ENCODE results near the gene HECTD1. TPM values are rescaled to one million over a fixed set of nuclear protein-coding genes. Genes with fewer than 3 reads are reported as not detected.

Gene HECTD1
- total and polyA plus RNA-seq, 10 of the 15 experiments (the other 5 are each of a cell fraction or from before 2014, with no cell fraction given) = 27.3 to 116 (median 57.7) TPM

DNA sequence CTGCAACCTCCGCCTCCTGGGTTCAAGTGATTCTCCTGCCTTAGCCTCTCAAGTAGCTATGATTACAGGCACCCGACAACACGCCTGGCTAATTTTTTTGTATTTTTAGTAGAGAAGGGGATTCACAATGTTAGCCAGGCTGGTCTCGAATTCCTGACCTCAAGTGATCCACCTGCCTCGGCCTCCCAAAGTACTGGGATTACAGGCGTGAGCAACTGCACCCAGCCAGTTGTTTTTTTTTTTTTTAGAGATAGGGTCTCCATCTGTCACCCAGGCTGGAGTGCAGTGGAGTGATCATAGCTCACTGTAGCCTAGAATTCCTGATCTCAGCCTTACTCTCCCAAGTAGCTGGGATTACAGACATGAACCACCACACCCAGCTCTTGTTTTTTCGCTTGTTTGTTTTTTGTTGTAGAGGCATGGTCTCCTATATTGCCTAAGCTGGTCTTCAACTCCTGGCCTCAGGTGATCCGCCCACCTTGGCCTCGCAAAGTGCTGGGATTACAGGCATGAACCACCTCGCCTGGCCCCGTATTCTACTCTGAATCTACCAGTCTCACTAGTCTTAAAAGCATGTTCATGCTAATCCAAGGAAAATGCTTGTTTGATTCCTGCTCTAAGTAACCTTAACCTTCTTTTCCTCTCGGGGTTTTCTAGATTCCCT, 149.8 kb downstream of the HECTD1 start:
- Histone ChIP-seq H3K4me3 (no peak overlapping the region), H3K79me2 (ENCODE audit: control insufficient read depth, insufficient read depth, low read length) (no peaks in the 10 kb centered on the region), H4K20me1 (ENCODE audit: control insufficient read depth, insufficient read depth) (no peaks in the 10 kb centered on the region), H3K36me3 (ENCODE audit: control insufficient read depth in 2 of 2, insufficient read depth in 2 of 2, low read length in 1 of 2) (no peaks in the 10 kb centered on the region), H3K4me2 (ENCODE audit: control insufficient read depth, insufficient read depth) (no peak overlapping the region), H3K27ac (ENCODE audit: control insufficient read depth, insufficient read depth) (no peak overlapping the region), H3K4me1 (ENCODE audit: control insufficient read depth, insufficient read depth, low read length) (no peaks in the 10 kb centered on the region), H3K9me3 (replicated peaks; ENCODE audit: control insufficient read depth, insufficient read depth, low read length) (no peaks in the 10 kb centered on the region), H3K9ac (ENCODE audit: control insufficient read depth, insufficient read depth, low read length) (no peak overlapping the region), H2AFZ (ENCODE audit: control insufficient read depth, low read depth, low read length) (no peak overlapping the region), H3K27me3 (replicated peaks in 1 of 2; ENCODE audit: control insufficient read depth in 2 of 2, insufficient read depth in 2 of 2, low read length in 1 of 2) (no peaks in the 10 kb centered on the region)
- BruUV-seq (replicated peaks) = no TSS peak
- FAIRE-seq (no peak), DNase-seq (ENCODE audit: low read depth, low spot score) (no peak), ATAC-seq (no peak)
- no peak for TF ChIP-seq MYB (IDR thresholded peaks at IDR 0.05; ENCODE audit: borderline replicate concordance, low read depth, low read length)
- TF ChIP-seq ETV6 (conservative IDR thresholded peaks at IDR 0.05 in 1 of 2, IDR thresholded peaks at IDR 0.05 in 1 of 2; ENCODE audit: borderline replicate concordance in 1 of 2, low read depth in 1 of 2) = no peak
- TF ChIP-seq CREM (IDR thresholded peaks at IDR 0.05; ENCODE audit: low read depth) = no peak
- TF ChIP-seq POLR2AphosphoS5 (IDR thresholded peaks at IDR 0.05; ENCODE audit: low read length) = no peak
- TF ChIP-seq MEF2A (IDR thresholded peaks at IDR 0.05; ENCODE audit: insufficient read depth, low read depth, low read length) = no peak
- TF ChIP-seq STAT1 (conservative IDR thresholded peaks at IDR 0.05) = no peak
- no peak for TF ChIP-seq RFX5 (IDR thresholded peaks at IDR 0.05; ENCODE audit: low read depth, low read length)
- TF ChIP-seq SMAD5 (IDR thresholded peaks at IDR 0.05; ENCODE audit: low read depth) = no peak
- TF ChIP-seq, protein P1, sequence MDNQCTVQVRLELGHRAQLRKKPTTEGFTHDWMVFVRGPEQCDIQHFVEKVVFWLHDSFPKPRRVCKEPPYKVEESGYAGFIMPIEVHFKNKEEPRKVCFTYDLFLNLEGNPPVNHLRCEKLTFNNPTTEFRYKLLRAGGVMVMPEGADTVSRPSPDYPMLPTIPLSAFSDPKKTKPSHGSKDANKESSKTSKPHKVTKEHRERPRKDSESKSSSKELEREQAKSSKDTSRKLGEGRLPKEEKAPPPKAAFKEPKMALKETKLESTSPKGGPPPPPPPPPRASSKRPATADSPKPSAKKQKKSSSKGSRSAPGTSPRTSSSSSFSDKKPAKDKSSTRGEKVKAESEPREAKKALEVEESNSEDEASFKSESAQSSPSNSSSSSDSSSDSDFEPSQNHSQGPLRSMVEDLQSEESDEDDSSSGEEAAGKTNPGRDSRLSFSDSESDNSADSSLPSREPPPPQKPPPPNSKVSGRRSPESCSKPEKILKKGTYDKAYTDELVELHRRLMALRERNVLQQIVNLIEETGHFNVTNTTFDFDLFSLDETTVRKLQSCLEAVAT (IDR thresholded peaks at IDR 0.05) = no peak
- TF ChIP-seq EED (IDR thresholded peaks at IDR 0.05; ENCODE audit: low read depth) = no peak
- TF ChIP-seq TCF12 (IDR thresholded peaks at IDR 0.05; ENCODE audit: low read depth, low read length) = no peak
- TF ChIP-seq HCFC1 (IDR thresholded peaks at IDR 0.05; ENCODE audit: low read length) = no peak
- TF ChIP-seq BRCA1 (IDR thresholded peaks at IDR 0.05; ENCODE audit: low read depth, low read length) = no peak
- in situ Hi-C loops (cut with MboI) (no loop called here), intact Hi-C loops (cut with micrococcal nuclease; ENCODE audit: unreplicated experiment) (no loop called here)
- WGBS (ENCODE audit: insufficient coverage, insufficient replicate concordance, low lambda C conversion rate, missing lambda C conversion rate) = 85% methylated on average over 12 of the region's 12 CpGs
- ChIA-PET SMC1A (ENCODE audit: uncharacterized antibody, unreplicated experiment) (no interaction called here), POLR2A (interaction anchor here (0.7 kb wide), 1 partner anchor 64 kb away, joined by 3 read pairs; no protein-coding TSS in a partner anchor), RAD21 (ENCODE audit: unreplicated experiment) (no interaction called here), CTCF (interaction anchor here (0.6 to 1.0 kb wide), 3 partner anchors 13 to 134 kb away, joined by 3 read pairs; no protein-coding TSS in a partner anchor)
